Prostate gland (tissue), 2 donors: Measurements from ENCODE around the gene TMA16.

Experiments used
- POLR2A ChIP-seq: fragments of 450-650 bp; IDR thresholded peaks from one replicate; pipeline ENCODE4 v1.6.1; 2016; ENCODE audit warnings: antibody characterized with exemption, mild to moderate bottlenecking
- POLR2AphosphoS5 ChIP-seq: sonication (generic); formaldehyde crosslinking; IDR thresholded peaks from one replicate; pipeline ENCODE4 v1.6.1; 2017; ENCODE audit warnings: antibody characterized with exemption
- TF ChIP-seq, protein P1 (sequence below), 4 experiments: fragments of 200-600 bp in 2 of 4; fragments of 450-650 bp in 2 of 4; sonication (generic) in 2 of 4; IDR thresholded peaks; 1 replicate in 3 of 4; 2 replicates in 1 of 4; pipeline ENCODE4 v1.5.1; 2016 to 2019; ENCODE audit warnings: antibody characterized with exemption in 4 of 4, mild to moderate bottlenecking in 2 of 4, moderate library complexity in 2 of 4

DNA sequence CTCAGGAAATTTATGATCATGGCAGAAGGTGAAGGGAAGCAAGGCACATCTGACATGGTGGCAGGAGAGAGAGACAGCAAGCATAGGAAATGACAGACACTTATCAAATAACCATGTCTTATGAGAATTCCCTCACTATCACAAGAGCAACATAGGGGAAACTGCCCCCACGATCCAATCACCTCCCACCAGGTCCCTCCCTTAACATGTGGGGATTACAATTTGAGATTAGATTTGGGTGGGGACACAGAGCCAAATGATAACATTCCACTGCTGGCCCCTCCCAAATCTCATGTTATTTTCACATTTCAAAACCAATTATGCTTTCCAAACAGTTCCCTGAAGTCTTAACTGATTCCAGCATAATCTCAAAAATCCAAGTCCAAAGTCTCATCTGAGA, 8.2 kb upstream of the TMA16 start:
- no peak for TF ChIP-seq POLR2A
- TF ChIP-seq, protein P1, sequence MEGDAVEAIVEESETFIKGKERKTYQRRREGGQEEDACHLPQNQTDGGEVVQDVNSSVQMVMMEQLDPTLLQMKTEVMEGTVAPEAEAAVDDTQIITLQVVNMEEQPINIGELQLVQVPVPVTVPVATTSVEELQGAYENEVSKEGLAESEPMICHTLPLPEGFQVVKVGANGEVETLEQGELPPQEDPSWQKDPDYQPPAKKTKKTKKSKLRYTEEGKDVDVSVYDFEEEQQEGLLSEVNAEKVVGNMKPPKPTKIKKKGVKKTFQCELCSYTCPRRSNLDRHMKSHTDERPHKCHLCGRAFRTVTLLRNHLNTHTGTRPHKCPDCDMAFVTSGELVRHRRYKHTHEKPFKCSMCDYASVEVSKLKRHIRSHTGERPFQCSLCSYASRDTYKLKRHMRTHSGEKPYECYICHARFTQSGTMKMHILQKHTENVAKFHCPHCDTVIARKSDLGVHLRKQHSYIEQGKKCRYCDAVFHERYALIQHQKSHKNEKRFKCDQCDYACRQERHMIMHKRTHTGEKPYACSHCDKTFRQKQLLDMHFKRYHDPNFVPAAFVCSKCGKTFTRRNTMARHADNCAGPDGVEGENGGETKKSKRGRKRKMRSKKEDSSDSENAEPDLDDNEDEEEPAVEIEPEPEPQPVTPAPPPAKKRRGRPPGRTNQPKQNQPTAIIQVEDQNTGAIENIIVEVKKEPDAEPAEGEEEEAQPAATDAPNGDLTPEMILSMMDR (IDR thresholded peaks at IDR 0.05): no peak
- no peak for TF ChIP-seq POLR2AphosphoS5
